Glutamatergic neuron (in vitro differentiated cells): ENCODE results near the gene TRMT2A. TPM values are rescaled to one million over a fixed set of nuclear protein-coding genes. Genes with fewer than 3 reads are reported as not detected.

Experiments
- DNase-seq: peaks from one replicate; pipeline ENCODE4 v3.0.0; 2022
- H3K27ac Mint-ChIP-seq: one replicate; pipeline ENCODE4 v1.8.0; 2020; ENCODE audit warnings: mild to moderate bottlenecking, mixed read lengths, inconsistent platforms; ENCODE audit not compliant: unreplicated experiment
- H3K27me3 Mint-ChIP-seq: one replicate; pipeline ENCODE4 v1.8.0; 2020; ENCODE audit warnings: mild to moderate bottlenecking, moderate library complexity, mixed read lengths, inconsistent platforms; ENCODE audit not compliant: unreplicated experiment
- H3K36me3 Mint-ChIP-seq: one replicate; pipeline ENCODE4 v1.8.0; 2020; ENCODE audit warnings: mild to moderate bottlenecking, mixed read lengths, inconsistent platforms; ENCODE audit not compliant: unreplicated experiment
- H3K4me1 Mint-ChIP-seq: one replicate; pipeline ENCODE4 v1.8.0; 2020; ENCODE audit warnings: mild to moderate bottlenecking, low read depth, mixed read lengths, inconsistent platforms; ENCODE audit not compliant: unreplicated experiment
- H3K4me3 Mint-ChIP-seq: one replicate; pipeline ENCODE4 v1.8.0; 2020; ENCODE audit warnings: mild to moderate bottlenecking, mixed read lengths, inconsistent platforms; ENCODE audit not compliant: unreplicated experiment
- H3K9me3 Mint-ChIP-seq: one replicate; pipeline ENCODE4 v1.8.0; 2020; ENCODE audit warnings: mild to moderate bottlenecking, moderate library complexity, mixed read lengths, inconsistent platforms; ENCODE audit not compliant: unreplicated experiment
- CTCF ChIP-seq: fragments of 200-600 bp; sonication (generic); IDR thresholded peaks from one replicate; pipeline ENCODE4 v1.5.0; 2021; ENCODE audit not compliant: partially characterized antibody, unreplicated experiment
- total RNA-seq: library from RNA; stranded (reverse); fragmentation: NEBNext Ultra II Directional; extraction: Animal tissue kit (Norgen Biotek cat#: 25700); gene quantifications from one replicate; pipeline ENCODE4 v1.2.1, GENCODE V29; 2021; ENCODE audit not compliant: unreplicated experiment

Gene TRMT2A
- total RNA-seq, 1 donor from 2014 or later, result 62.1 TPM

GRCh38 chr22:20130731-20131596, 13.9 kb upstream of the TRMT2A start:
- peaks cover 6% of the 10 kb centered on the region for H3K27me3 Mint-ChIP-seq
- DNase-seq, result peak; percentile 74
- TF ChIP-seq CTCF, result no peak

DNA sequence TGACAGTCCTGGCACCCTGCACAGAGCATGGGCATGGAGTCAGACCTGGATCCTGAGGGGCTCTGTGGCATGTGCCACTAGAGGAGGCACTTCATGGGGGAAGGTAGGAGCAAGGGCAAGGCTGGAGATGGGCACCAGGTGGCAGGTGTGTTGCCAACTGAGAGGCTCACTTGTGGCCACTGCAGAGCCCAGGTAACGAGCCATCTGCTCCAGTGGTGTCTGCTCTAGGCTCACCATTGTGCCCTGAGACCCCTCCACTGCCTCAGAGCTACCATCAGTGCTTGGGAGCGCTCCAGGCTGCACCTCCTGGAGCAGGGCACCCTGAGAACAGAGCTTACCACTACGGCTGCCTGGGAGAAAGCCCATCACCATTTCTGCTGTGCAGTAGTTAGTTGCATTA, 13.3 kb upstream of the TRMT2A start:
- Mint-ChIP-seq H3K9me3 (peaks cover 4% of the 10 kb centered on the region), H3K27me3 (peaks cover 6% of the 10 kb centered on the region), H3K4me1 (peaks cover 2% of the 10 kb centered on the region), H3K36me3 (no peaks in the 10 kb centered on the region), H3K4me3 (no peak overlapping the region), H3K27ac (peak overlapping the region; percentile 48)
- no peak for DNase-seq
- no peak for TF ChIP-seq CTCF

More at GRCh38 chr22:20130731-20131596, 13.9 kb upstream of the TRMT2A start:
- Mint-ChIP-seq H3K27ac (no peak overlapping the region), H3K9me3 (peaks cover 4% of the 10 kb centered on the region), H3K4me1 (peaks cover 1% of the 10 kb centered on the region), H3K36me3 (no peaks in the 10 kb centered on the region), H3K4me3 (peak overlapping the region; percentile 72)

DNA sequence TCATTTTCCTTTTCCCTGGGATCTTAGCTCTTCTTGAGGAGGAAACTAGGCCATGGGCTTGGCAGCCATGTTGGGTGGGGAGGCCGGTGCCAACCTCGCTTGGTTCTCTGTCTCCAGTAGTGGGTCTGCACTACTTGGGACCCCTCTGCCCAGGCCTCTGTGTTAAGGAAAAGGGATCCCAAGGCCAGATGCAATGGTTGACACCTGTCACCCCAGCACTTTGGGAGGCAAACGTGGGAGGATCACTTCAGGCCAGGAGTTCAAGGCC, 12.7 kb upstream of the TRMT2A start:
- Mint-ChIP-seq H3K27me3 (peaks cover 6% of the 10 kb centered on the region), H3K4me3 (no peak overlapping the region), H3K27ac (no peak overlapping the region), H3K4me1 (peaks cover 2% of the 10 kb centered on the region), H3K9me3 (peaks cover 4% of the 10 kb centered on the region), H3K36me3 (no peaks in the 10 kb centered on the region)
- no peak for DNase-seq
- no peak for TF ChIP-seq CTCF

DNA sequence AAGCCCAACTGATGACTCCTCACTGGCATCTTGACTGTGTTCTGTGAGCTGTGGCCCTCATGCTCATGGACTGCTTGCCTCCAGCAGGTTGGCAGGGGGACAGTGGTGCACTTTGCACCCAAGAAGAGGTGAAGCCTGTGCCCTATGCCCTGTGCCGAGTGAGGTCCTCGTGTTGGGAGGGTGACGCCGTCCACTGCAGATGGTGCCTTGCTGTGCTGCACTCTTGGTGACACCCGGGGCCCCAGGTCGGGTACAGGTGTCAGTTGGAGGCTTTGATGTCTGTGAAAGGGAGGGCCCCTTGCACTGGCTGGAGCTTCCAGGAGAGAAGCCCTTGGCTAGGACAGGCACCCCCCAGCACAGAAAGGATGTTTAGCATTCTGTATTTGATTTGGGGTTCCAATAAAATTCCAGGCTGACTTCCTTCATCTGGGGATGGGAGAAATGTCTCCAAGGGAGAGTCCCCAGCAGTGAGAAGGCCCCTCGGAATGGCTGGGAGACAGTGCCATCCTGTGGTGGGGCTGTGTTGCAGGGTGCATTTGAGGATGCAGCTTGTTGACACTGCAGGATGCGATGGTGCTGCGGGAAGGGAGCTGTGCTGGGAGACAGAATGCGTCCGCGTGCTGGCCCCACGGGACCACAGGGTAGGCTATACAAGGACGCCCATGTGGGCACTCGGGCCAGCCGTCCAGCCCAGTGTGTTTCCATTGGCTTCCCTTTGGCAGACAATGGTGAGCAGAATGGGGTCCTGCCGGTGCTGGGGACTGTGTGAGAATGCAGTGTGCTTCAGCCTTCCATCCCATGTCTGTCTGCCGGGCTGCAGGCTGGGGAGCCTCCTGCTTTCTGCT, 12.1 kb upstream of the TRMT2A start:
- Mint-ChIP-seq H3K36me3 (no peaks in the 10 kb centered on the region), H3K9me3 (peaks cover 4% of the 10 kb centered on the region), H3K27me3 (peaks cover 6% of the 10 kb centered on the region), H3K27ac (no peak overlapping the region), H3K4me3 (no peak overlapping the region), H3K4me1 (peaks cover 2% of the 10 kb centered on the region)
- peak; percentile 54 for DNase-seq
- no peak for TF ChIP-seq CTCF

- Mint-ChIP-seq H3K4me3 (no peak overlapping the region), H3K27ac (no peak overlapping the region), H3K4me1 (peaks cover 2% of the 10 kb centered on the region), H3K36me3 (no peaks in the 10 kb centered on the region), H3K27me3 (peaks cover 6% of the 10 kb centered on the region), H3K9me3 (peaks cover 4% of the 10 kb centered on the region)
- no peak for TF ChIP-seq CTCF
- DNase-seq, result no peak
Observed at GRCh38 chr22:20128619-20128901, 11.5 kb upstream of the TRMT2A start.
